GOT3 (cell line): Measurements from ENCODE around the gene FFAR1.
"Not testable (repeated sequence)": the region's sequence is repeated elsewhere in the genome, so short reads cannot be mapped to it uniquely, and the experiment has no call there.

Source experiments
- DNase-seq: peaks from one replicate; lab custom pipeline; 2025; ENCODE audit warnings: mixed read lengths; lab: John Stamatoyannopoulos, UW

Gene FFAR1

DNA sequence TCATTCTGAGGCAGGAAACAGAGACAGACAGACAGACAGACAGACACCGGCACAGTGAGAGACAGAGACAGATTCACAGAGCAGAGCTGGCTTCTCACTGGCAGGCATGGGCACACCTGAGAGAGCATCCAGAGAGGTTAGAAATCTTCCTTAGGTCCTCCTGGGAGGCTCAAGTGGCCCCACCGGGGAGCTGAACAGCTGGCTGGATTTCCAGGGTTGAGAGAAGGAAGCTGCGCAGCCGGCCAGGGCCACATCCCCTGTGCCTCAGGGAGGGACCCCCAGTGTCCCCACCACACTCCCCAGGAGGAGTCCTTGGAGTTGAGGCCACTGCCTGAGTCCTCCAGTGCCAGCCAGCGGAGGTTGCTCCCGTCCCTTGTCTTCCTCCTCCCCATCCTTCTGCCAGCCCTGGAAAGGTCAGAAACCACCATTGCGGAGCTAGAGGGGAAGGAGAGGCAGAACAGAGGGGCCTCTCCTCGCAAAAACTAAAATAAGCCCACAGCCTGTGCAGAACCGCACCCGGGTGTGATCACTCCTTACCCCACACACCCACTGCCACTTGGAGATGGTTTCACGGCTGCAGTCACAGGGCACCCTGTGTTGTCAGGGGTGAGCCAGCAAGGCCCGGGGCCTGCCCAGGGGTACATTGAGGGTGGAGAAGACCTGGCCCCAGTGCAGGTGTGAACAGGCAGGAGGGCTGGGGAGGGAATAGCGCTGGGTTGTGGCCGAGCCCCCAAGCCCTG, 14.7 kb downstream of the FFAR1 start:
- DNase-seq, result no peak

DNA sequence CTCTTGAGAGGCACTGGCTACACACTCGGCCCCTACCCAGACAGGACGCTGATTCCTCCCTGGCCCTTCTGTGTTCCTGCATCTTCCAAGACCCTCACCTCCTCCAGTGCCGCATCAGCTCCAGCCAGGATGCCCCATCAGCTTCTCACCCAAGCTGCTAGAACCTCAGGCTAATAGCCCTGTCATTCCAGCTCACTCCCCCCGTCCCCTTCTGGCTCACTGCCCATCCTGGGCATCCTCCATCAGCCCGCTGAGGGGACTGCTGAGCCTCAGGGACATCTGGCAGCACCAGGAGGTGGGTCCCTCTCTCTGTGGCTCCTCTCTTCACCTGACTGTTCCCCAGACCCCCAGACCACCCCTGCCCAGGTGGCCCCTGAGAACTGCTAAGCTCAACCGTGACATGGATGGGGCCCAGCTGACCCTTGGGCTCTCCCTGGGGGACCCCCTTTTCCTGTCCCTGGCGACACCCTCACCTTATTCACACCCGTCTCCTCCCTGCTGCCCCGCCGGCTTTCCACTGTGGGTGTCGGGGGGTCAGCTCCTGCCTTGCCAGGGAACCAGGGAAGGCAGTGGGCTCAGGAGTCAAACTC, 15.4 kb downstream of the FFAR1 start:
- DNase-seq, result no peak

- no peak for DNase-seq
Observed at GRCh38 chr19:35363711-35364425, 16.2 kb downstream of the FFAR1 start.

GRCh38 chr19:35365303-35365702, 17.6 kb downstream of the FFAR1 start:
- DNase-seq, result no peak

DNA sequence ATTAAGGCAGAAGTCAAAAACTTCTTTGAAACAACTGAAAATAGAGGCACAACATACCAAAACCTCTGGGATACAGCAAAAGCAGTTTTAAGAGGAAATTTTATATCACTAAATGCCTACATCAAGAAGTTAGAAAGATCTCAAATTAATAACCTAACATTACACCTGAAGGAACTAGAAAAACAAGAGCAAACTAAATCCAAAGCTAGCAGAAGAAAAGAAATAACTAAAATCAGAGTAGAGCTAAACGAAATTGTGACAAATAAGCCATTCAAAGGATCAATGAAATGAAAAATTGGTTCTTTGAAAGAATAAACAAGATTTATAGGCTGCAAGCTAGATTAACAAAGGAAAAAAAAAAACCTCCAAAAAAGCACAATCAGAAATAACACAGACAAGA, 20.7 kb downstream of the FFAR1 start:
- no peak for DNase-seq

DNA sequence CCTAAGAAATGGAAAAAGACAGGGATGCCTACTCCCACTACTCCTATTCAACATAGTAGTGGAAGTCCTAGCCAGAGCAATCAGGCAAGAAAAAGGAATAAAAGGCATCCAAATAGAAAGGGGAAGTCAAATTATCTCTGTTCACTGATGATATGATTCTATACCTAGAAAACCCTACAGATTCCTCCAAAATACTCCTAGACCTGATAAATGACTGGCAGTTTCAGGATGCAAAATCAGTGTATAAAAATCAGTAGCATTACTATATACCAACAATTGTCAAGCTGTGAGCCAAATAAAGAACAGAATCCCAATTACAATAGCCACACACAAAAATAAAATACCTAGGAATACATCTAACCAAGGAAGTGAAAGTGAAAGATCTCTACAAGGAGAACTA, 21.8 kb downstream of the FFAR1 start:
- DNase-seq, result no peak

DNA sequence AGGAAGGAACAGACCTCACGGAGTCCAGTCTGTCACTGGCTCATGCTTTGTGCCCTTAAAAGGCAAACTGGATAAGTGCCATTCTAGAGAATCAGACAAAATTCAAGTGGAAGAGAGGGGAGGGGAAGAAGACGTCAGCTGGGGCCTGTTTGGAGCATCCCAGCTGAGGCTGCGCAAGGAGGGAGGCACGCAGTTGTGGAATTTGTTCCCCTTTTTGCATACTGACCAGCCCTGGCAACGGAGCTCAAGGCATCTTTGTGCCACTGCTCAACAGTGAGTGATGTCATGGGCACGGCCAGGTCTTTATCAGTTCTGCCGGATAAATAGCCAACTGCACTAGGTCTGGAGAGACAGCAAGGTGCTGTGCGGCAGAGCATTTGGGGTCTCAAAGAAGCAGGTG, 23.0 kb downstream of the FFAR1 start, which contains the start of gene GPR42:
Gene GPR42 (plus strand): TSS at position 347 of the 400 bp plus-strand sequence. CDS start 292 bp downstream, outside the sequence.
- no peak for DNase-seq

GRCh38 chr19:35373492-35373891, 25.8 kb downstream of the FFAR1 start:
- DNase-seq, result no peak

GRCh38 chr19:35374031-35374430, 26.3 kb downstream of the FFAR1 start:
- DNase-seq, result not testable (repeated sequence)

DNA sequence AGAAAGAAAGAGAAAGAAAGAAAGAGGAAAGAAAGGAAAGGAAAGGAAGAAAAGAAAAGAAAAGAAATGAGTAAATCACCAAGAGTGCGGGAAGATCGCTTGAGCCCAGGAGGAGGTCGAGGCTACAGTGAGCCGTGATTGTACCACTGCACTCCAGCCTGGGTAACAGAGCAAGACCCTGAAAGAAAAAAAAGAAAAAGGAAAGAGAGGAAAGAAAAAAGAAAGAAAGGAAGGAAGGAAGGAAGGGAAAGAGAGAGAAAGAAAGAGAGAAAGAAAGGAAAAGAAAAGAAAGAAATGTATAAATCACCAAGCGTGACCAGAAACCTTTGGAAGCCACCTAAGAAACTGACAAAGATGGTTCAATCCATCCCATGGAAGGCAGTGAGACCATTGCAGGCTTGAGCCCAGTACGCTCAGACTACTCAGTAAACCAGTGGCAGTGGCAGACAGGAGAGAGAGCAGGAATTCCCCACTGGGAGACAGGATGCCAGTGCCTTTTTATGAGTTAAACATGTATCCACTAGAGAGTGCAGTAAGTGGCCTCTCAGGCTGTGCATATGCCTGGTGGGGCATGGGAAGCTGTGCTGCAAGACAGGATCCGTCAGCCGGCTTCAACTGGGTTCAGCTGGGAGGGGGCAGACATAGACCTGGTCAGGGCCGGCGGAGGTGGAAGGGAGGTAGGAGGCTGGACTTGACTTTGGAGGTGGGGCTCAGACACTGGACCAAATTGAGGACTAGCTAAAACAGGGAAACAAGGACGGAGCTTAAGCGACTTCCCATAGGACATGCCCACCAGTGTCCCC, 28.0 kb downstream of the FFAR1 start:
- no peak for DNase-seq

DNA sequence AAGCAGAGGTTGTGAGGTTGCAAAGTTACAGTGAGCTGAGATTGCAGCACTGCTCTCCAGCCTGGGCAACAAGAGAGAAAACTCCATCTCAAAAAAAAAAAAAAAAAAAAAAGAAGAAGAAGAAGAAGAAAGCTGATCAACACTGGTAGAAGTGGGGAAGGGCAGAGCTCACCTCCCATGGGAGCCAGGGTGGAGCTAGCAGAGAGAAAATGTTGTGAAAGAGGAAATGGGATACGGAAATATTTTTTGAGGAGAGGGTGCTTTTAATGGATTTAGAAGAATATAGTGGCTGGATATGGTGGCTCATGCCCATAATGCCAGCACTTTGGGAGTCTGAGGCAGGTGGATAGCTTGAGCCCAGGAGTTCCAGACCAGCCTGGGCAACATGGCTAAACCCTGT, 30.0 kb downstream of the FFAR1 start:
- no peak for DNase-seq

DNA sequence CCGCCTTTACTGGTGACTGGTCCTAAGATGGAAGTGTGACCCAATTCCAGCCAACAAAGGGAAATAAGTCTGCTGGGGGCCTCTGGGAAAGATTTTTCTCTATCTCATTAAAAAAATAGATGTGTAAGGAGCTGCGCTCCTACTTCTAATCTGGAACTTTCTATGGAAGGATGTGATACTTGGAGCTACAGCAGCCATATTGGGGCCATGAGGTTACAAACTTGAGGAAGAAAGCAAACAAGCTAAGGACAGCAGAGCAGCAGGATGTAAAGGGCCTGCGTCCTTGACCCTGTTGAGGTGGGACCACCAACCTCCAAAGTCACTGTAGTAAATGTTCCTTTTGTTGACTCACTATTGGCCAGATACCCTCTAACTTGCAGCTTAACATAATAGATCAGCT, 30.7 kb downstream of the FFAR1 start:
- no peak for DNase-seq

DNA sequence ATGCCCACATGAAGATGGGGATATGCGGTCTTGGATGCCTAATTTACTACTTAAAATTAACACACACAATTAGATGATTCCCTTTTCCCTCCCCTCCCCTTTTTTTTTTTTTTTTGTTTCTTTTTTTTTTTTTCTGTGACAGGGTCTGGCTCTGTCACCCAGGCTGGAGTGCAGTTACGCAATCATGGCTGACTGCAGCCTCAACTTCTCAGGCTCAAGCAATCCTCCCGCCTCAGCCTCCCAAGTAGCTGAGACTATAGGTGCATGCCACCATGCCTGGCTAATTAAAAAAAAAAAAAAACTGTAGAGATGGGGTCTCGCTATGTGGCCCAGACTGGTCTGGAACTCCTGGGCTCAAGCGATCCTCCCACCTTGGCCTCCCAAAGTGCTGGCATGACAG, 31.8 kb downstream of the FFAR1 start:
- DNase-seq, result not testable (repeated sequence)

DNA sequence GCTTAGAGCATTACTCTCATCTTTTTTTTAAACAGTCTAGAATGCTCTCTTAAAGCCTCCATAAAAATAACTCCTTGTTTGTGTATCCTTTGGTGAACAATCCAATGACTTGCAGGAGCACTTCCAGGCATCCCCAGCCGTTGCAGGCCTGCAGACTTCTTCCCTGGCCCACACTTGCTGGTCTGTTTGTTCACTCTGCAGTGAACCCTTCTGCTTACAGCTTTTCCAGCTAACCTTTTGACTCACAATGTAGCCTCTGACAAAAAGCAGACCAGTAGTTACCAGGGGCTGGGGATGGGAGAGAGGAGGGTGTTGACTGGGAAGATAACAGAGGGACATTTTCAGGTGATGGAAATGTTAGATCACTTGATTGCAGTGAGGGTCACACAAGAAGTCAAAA, 32.3 kb downstream of the FFAR1 start:
- DNase-seq, result no peak

DNA sequence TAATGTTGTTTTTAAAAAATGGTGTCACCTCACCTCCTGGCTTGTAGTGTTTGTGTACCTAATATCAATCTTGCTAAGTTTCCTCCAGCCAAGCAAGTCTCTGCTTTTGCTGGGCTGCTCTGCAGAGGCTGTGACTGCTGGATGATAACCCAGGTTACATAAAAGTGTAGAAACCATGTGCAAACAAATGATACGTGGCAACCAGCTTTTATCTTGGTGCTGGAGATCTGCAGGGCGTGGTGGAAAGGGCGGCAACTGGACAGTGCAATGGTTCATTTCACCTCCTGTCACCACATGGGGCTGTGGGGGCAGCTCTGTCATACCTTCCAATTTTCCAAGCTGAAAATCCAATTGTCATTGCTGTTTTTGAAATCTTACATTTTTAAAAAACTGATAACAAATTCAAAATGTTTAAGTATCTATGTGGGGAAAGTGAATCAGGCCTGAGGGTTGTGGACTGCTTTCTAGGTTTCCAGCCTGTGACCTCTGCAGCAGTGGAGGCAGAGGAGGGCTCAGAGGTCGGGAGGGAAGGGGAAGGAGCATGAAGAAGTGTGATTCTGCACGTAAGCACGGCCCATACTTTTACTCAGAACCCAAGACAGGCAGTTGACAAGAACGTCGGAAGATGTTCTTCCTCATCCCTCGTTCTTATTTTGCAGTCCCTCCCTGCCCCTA, 32.9 kb downstream of the FFAR1 start:
- no peak for DNase-seq

- DNase-seq, result no peak
Observed at GRCh38 chr19:35381318-35381717, 33.6 kb downstream of the FFAR1 start.

DNA sequence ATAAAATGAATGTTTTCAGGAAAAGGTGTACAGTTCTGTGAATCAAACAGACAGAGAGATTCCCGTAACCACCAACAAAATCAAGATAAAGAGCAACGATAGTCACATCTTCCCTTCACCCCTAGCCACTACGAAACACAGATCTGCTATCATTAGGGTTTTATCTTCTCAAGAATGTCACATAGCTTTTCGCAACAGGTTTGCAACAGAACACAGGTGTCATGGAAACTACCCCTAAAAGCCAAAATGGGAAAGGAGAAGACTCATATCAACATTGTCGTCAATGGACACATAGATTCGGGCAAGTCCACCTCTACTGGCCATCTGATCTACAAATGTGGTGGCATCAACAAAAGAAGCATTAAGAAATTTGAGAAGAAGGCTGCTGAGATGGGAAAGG, 34.2 kb downstream of the FFAR1 start:
- DNase-seq, result no peak

DNA sequence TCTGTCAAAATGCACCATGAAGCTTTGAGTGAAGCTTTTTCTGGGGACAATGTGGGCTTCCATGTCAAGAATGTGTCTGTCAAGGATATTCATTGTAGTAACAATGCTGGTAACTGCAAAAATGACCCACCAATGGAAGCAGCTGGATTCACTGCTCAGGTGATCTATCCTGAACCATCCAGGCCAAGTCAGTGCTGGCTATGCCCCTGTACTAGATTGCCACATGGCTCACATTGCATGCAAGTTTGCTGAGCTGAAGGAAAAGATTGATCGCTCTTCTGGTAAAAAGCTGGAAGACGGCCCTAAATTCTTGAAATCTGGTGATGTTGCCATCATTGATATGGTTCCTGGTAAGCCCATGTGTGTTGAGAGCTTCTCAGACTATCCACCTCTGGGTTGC, 35.8 kb downstream of the FFAR1 start:
- no peak for DNase-seq

GRCh38 chr19:35388277-35389054, 40.8 kb downstream of the FFAR1 start:
- no peak for DNase-seq

GRCh38 chr19:35389192-35389861, 41.6 kb downstream of the FFAR1 start:
- no peak for DNase-seq
